NB4 (cell line): ENCODE data around the gene CDH13.
A peak's percentile ranks its signal among the peaks of the same experiment; 100 is the strongest.

Source experiments
- DNase-seq: peaks from one replicate; pipeline ENCODE4 v3.0.0; 2010; ENCODE audit warnings: low read depth
- H3K4me3 ChIP-seq: one replicate; pipeline ENCODE4 v1.5.1; 2011; ENCODE audit warnings: mild to moderate bottlenecking, low read depth, low read length, moderate library complexity
- MYC ChIP-seq: IDR thresholded peaks from 2 replicates; pipeline ENCODE4 v1.6.1; 2011; ENCODE audit warnings: low read depth, low read length
- POLR2A ChIP-seq: IDR thresholded peaks from 2 replicates; pipeline ENCODE4 v1.6.1; 2011; ENCODE audit warnings: mild to moderate bottlenecking; ENCODE audit not compliant: insufficient read length; ENCODE audit errors: extremely low read depth
- TF ChIP-seq, protein P1 (sequence below): IDR thresholded peaks from one replicate; pipeline ENCODE4 v1.5.1; 2012; ENCODE audit warnings: low read depth, low read length
- TF ChIP-seq, protein P2 (sequence below): IDR thresholded peaks from 2 replicates; pipeline ENCODE4 v1.6.1; 2011; ENCODE audit warnings: low read depth, low read length

The CDH13 gene

GRCh38 chr16:83698964-83699363 is 1072.2 kb downstream of the CDH13 start:
- TF ChIP-seq MYC (no peak), POLR2A (no peak)
- TF ChIP-seq, protein P1, sequence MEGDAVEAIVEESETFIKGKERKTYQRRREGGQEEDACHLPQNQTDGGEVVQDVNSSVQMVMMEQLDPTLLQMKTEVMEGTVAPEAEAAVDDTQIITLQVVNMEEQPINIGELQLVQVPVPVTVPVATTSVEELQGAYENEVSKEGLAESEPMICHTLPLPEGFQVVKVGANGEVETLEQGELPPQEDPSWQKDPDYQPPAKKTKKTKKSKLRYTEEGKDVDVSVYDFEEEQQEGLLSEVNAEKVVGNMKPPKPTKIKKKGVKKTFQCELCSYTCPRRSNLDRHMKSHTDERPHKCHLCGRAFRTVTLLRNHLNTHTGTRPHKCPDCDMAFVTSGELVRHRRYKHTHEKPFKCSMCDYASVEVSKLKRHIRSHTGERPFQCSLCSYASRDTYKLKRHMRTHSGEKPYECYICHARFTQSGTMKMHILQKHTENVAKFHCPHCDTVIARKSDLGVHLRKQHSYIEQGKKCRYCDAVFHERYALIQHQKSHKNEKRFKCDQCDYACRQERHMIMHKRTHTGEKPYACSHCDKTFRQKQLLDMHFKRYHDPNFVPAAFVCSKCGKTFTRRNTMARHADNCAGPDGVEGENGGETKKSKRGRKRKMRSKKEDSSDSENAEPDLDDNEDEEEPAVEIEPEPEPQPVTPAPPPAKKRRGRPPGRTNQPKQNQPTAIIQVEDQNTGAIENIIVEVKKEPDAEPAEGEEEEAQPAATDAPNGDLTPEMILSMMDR: no peak
- TF ChIP-seq, protein P2, sequence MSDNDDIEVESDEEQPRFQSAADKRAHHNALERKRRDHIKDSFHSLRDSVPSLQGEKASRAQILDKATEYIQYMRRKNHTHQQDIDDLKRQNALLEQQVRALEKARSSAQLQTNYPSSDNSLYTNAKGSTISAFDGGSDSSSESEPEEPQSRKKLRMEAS: no peak
- no peak for DNase-seq
- no peak overlapping the region for H3K4me3 ChIP-seq

- DNase-seq: no peak
- TF ChIP-seq, protein P2: no peak
- TF ChIP-seq, protein P1: no peak
- TF ChIP-seq MYC: no peak
- TF ChIP-seq POLR2A: no peak
- no peak overlapping the region for H3K4me3 ChIP-seq
Observed at GRCh38 chr16:83699817-83700216, 1073.0 kb downstream of the CDH13 start.

GRCh38 chr16:83700918-83701317 is 1074.1 kb downstream of the CDH13 start:
- no peak for DNase-seq
- TF ChIP-seq, protein P1: no peak
- TF ChIP-seq, protein P2: no peak
- TF ChIP-seq POLR2A: no peak
- TF ChIP-seq MYC: no peak
- no peak overlapping the region for H3K4me3 ChIP-seq

GRCh38 chr16:83701494-83701893 is 1074.7 kb downstream of the CDH13 start:
- no peak overlapping the region for H3K4me3 ChIP-seq
- DNase-seq: peak; percentile 68
- TF ChIP-seq MYC (no peak), POLR2A (no peak)
- TF ChIP-seq, protein P2: no peak; the same call in 1 of the 2 replicates
- TF ChIP-seq, protein P1: no peak

DNA sequence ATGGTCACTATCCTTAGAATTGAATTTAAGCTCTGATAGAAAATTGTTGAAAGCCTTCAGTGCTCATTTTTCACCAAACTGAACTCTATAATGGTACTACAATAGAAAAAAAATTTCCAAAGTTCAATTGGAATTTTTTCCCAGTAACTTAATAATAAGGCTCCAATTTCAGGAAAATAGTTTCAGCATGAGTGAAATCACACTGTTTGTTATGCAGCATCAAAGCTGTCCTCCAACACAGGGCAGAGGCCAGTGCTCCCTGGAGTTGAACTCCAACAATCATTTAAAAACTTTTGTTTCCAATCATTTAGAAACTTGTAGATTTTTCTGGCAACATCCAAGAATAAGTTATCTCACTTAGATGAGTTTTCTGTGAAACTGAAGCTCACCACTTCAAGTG is 1077.9 kb downstream of the CDH13 start:
- H3K4me3 ChIP-seq: no peak overlapping the region
- TF ChIP-seq, protein P2: no peak
- TF ChIP-seq, protein P1: no peak
- TF ChIP-seq MYC: no peak
- no peak for TF ChIP-seq POLR2A
- no peak for DNase-seq
